Neural progenitor cell (in vitro differentiated cells): ENCODE measurements around the gene RHBDD1. TPM values are rescaled to one million over a fixed set of nuclear protein-coding genes. Genes with fewer than 3 reads are reported as not detected.

Experiments
- DNase-seq: peaks from one replicate; pipeline ENCODE4 v3.0.0-alpha.2; 2016; ENCODE audit warnings: low spot score
- H2AFZ ChIP-seq: fragments of 200-600 bp; sonication (generic); replicated peaks from 2 replicates; pipeline ENCODE4 v1.6.1; 2016; ENCODE audit warnings: antibody characterized with exemption
- H3F3A ChIP-seq: fragments of 200-600 bp; sonication (generic); 2 replicates; pipeline ENCODE4 v1.6.1; 2016; ENCODE audit warnings: antibody characterized with exemption, low read depth
- H3K27ac ChIP-seq: fragments of 200-600 bp; sonication (generic); 2 replicates; pipeline ENCODE4 v1.5.1; 2016; ENCODE audit warnings: mild to moderate bottlenecking
- H3K27me3 ChIP-seq: fragments of 200-600 bp; sonication (generic); 2 replicates; pipeline ENCODE4 v1.6.1; 2016; ENCODE audit warnings: mild to moderate bottlenecking, moderate library complexity
- H3K36me3 ChIP-seq: fragments of 200-600 bp; sonication (generic); 2 replicates; pipeline ENCODE4 v1.5.1; 2016
- H3K4me1 ChIP-seq: fragments of 200-600 bp; sonication (generic); 2 replicates; pipeline ENCODE4 v1.6.1; 2016; ENCODE audit warnings: mixed run types
- H3K4me2 ChIP-seq: fragments of 200-600 bp; sonication (generic); 2 replicates; pipeline ENCODE4 v1.6.1; 2016
- H3K4me3 ChIP-seq: fragments of 200-600 bp; sonication (generic); 2 replicates; pipeline ENCODE4 v1.5.1; 2016
- H3K79me2 ChIP-seq: fragments of 200-600 bp; sonication (generic); 2 replicates; pipeline ENCODE4 v1.6.1; 2016; ENCODE audit warnings: low read depth
- H3K9ac ChIP-seq: fragments of 200-600 bp; sonication (generic); 2 replicates; pipeline ENCODE4 v1.6.1; 2016
- H3K9me3 ChIP-seq: fragments of 200-600 bp; sonication (generic); 2 replicates; pipeline ENCODE4 v1.5.1; 2016; ENCODE audit warnings: low read depth
- H4K20me1 ChIP-seq: fragments of 200-600 bp; sonication (generic); 2 replicates; pipeline ENCODE4 v1.6.1; 2016; ENCODE audit warnings: low read depth
- H3K27ac Mint-ChIP-seq: 3 replicates; pipeline ENCODE4 v1.8.0; 2021; ENCODE audit warnings: mixed read lengths
- H3K27me3 Mint-ChIP-seq: 2 replicates; pipeline ENCODE4 v1.8.0; 2022; ENCODE audit warnings: low read depth, mild to moderate bottlenecking, inconsistent platforms, moderate library complexity, mixed read lengths; ENCODE audit not compliant: insufficient read depth
- H3K36me3 Mint-ChIP-seq: 3 replicates; pipeline ENCODE4 v1.8.0; 2021; ENCODE audit warnings: mixed read lengths
- H3K4me1 Mint-ChIP-seq: 3 replicates; pipeline ENCODE4 v1.8.0; 2021; ENCODE audit warnings: mixed read lengths
- H3K4me3 Mint-ChIP-seq: 3 replicates; pipeline ENCODE4 v1.8.0; 2021; ENCODE audit warnings: mild to moderate bottlenecking, moderate library complexity, mixed read lengths
- H3K9me3 Mint-ChIP-seq: 3 replicates; pipeline ENCODE4 v1.8.0; 2020; ENCODE audit warnings: mixed read lengths
- EZH2 ChIP-seq: fragments of 200-600 bp; sonication (generic); IDR thresholded peaks from 2 replicates; pipeline ENCODE4 v1.6.1; 2017; ENCODE audit warnings: antibody characterized with exemption, mild to moderate bottlenecking, moderate library complexity
- EZH2phosphoT487 ChIP-seq: fragments of 200-600 bp; sonication (generic); IDR thresholded peaks from 2 replicates; pipeline ENCODE4 v1.6.1; 2017; ENCODE audit warnings: antibody characterized with exemption
- total RNA-seq: library from RNA; depleted of rRNA; stranded (reverse); fragments of >200 nt; gene quantifications from 2 replicates; pipeline ENCODE4 v1.2.3, GENCODE V29; 2015; ENCODE audit warnings: low replicate concordance
- TF ChIP-seq, protein P1 (sequence below): fragments of 200-600 bp; sonication (generic); IDR thresholded peaks from 2 replicates; pipeline ENCODE4 v1.5.1; 2017; ENCODE audit warnings: antibody characterized with exemption, mild to moderate bottlenecking

The RHBDD1 gene
- total RNA-seq, 1 donor from 2014 or later, result 15.1 TPM

GRCh38 chr2:226796012-226796839 lies 39.6 kb upstream of the RHBDD1 start:
- Histone ChIP-seq H3F3A (peaks cover 18% of the 10 kb centered on the region), H3K4me2 (no peak overlapping the region), H3K9ac (no peak overlapping the region), H3K9me3 (no peaks in the 10 kb centered on the region), H2AFZ (no peak overlapping the region), H3K36me3 (no peaks in the 10 kb centered on the region), H3K27ac (no peak overlapping the region), H3K4me3 (no peak overlapping the region), H3K4me1 (peaks cover 29% of the 10 kb centered on the region), H4K20me1 (peaks cover 18% of the 10 kb centered on the region), H3K27me3 (no peaks in the 10 kb centered on the region), H3K79me2 (peaks cover 69% of the 10 kb centered on the region)
- Mint-ChIP-seq H3K9me3 (peaks cover 16% of the 10 kb centered on the region), H3K36me3 (peaks cover 33% of the 10 kb centered on the region), H3K27me3 (peaks cover 10% of the 10 kb centered on the region), H3K4me3 (peak overlapping the region; percentile 79), H3K27ac (no peak overlapping the region), H3K4me1 (peaks cover 58% of the 10 kb centered on the region)
- DNase-seq, result no peak
- TF ChIP-seq EZH2phosphoT487, result no peak
- TF ChIP-seq EZH2, result no peak
- TF ChIP-seq, protein P1, sequence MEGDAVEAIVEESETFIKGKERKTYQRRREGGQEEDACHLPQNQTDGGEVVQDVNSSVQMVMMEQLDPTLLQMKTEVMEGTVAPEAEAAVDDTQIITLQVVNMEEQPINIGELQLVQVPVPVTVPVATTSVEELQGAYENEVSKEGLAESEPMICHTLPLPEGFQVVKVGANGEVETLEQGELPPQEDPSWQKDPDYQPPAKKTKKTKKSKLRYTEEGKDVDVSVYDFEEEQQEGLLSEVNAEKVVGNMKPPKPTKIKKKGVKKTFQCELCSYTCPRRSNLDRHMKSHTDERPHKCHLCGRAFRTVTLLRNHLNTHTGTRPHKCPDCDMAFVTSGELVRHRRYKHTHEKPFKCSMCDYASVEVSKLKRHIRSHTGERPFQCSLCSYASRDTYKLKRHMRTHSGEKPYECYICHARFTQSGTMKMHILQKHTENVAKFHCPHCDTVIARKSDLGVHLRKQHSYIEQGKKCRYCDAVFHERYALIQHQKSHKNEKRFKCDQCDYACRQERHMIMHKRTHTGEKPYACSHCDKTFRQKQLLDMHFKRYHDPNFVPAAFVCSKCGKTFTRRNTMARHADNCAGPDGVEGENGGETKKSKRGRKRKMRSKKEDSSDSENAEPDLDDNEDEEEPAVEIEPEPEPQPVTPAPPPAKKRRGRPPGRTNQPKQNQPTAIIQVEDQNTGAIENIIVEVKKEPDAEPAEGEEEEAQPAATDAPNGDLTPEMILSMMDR, result no peak

- no peak overlapping the region for H3K4me2 ChIP-seq
- H3K27me3 ChIP-seq, result no peaks in the 10 kb centered on the region
- no peaks in the 10 kb centered on the region for H3K9me3 ChIP-seq
- no peak overlapping the region for H3K9ac ChIP-seq
- Mint-ChIP-seq H3K27ac (no peak overlapping the region), H3K4me3 (peak overlapping the region; percentile 79), H3K9me3 (peaks cover 16% of the 10 kb centered on the region), H3K27me3 (peaks cover 15% of the 10 kb centered on the region), H3K36me3 (peaks cover 33% of the 10 kb centered on the region), H3K4me1 (peaks cover 63% of the 10 kb centered on the region)
- H3K79me2 ChIP-seq, result peaks cover 69% of the 10 kb centered on the region
- no peak overlapping the region for H2AFZ ChIP-seq
- no peak overlapping the region for H3K27ac ChIP-seq
- H3K36me3 ChIP-seq, result no peaks in the 10 kb centered on the region
- H3K4me1 ChIP-seq, result peaks cover 29% of the 10 kb centered on the region
- TF ChIP-seq EZH2, result no peak
- TF ChIP-seq, protein P1, result peak; percentile 38
- no peak overlapping the region for H3K4me3 ChIP-seq
- peaks cover 18% of the 10 kb centered on the region for H4K20me1 ChIP-seq
- peaks cover 15% of the 10 kb centered on the region for H3F3A ChIP-seq
- no peak for DNase-seq
Observed at GRCh38 chr2:226796840-226797288, 39.0 kb upstream of the RHBDD1 start.

GRCh38 chr2:226797289-226797988 lies 38.4 kb upstream of the RHBDD1 start:
- Histone ChIP-seq H3K9me3 (no peaks in the 10 kb centered on the region), H3K4me3 (no peak overlapping the region), H3K4me2 (no peak overlapping the region), H3K27me3 (no peaks in the 10 kb centered on the region), H3K9ac (no peak overlapping the region), H3K4me1 (peaks cover 24% of the 10 kb centered on the region), H3F3A (peaks cover 10% of the 10 kb centered on the region), H3K27ac (no peak overlapping the region), H4K20me1 (peaks cover 18% of the 10 kb centered on the region), H2AFZ (no peak overlapping the region), H3K36me3 (no peaks in the 10 kb centered on the region), H3K79me2 (peaks cover 68% of the 10 kb centered on the region)
- H3K4me1 Mint-ChIP-seq, result peaks cover 58% of the 10 kb centered on the region
- H3K4me3 Mint-ChIP-seq, result peak overlapping the region; percentile 90
- no peak for DNase-seq
- peaks cover 15% of the 10 kb centered on the region for H3K27me3 Mint-ChIP-seq
- TF ChIP-seq EZH2 (no peak), EZH2phosphoT487 (no peak)
- TF ChIP-seq, protein P1, result no peak
- no peak overlapping the region for H3K27ac Mint-ChIP-seq
- peaks cover 30% of the 10 kb centered on the region for H3K36me3 Mint-ChIP-seq
- peaks cover 16% of the 10 kb centered on the region for H3K9me3 Mint-ChIP-seq
